Activated CD4-positive, alpha-beta T cell treated with anti-CD3 and anti-CD28 coated beads, Interleukin-10, Interleukin-2, amounts not matched to agents 100 ng/mL and 50 ng/mL, durations not matched to agents 16 hours and 8 hours (primary cell): ENCODE results near the gene KIAA1958.

Source experiments
- DNase-seq: peaks from one replicate; pipeline ENCODE4 v3.0.0-alpha.2; 2020

Gene KIAA1958

GRCh38 chr9:112615584-112616266 is 129.1 kb downstream of the KIAA1958 start:
- no peak for DNase-seq

GRCh38 chr9:112617371-112617770 is 130.7 kb downstream of the KIAA1958 start:
- no peak for DNase-seq

DNA sequence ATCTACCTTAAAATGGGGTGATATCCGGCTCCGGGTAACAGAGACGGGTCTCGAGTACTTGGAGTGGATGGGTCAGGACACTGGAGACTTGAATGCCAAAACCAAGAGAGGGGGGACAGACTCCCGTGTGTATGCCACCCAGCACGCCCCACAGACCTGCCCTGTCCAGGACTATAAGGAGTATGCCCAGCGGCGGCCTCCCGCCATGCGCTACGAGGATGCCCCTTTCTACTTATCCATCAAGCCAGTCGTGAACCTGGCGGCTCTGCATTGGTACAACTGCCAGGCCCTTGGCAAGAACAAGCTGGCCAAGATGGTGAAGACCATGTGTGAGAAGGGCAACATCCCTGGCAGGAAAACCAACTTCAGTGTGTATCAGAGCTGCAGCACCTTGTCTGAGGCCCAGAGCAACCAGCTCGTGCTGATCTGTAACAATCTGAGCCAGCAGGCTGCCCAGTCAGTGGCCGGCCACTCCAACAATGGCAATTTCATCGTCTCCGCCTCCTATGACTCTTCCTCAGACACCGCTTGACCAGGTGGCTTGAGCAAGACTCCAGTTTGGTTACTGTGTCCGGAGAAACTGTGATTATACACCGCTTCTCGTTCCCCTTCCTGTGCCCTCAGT is 131.9 kb downstream of the KIAA1958 start:
- no peak for DNase-seq

DNA sequence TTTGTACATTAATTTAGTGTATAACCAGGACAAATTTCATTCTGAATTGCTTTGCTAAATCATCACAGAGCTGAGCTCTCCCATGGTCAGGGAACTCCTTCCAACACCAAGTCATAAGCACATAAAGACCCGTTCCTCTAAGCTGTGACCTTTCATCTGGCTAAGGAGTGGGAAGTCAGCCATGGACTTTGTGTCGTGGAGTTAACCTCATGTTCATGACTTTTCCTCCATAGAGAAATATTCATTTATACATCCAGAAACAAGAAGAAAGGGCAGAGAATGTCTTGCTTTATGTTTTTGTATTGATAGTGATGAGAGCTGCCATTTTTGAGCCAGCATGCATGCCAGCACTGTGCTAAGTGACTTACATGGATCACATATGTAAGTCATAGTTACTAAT is 133.8 kb downstream of the KIAA1958 start:
- no peak for DNase-seq

DNA sequence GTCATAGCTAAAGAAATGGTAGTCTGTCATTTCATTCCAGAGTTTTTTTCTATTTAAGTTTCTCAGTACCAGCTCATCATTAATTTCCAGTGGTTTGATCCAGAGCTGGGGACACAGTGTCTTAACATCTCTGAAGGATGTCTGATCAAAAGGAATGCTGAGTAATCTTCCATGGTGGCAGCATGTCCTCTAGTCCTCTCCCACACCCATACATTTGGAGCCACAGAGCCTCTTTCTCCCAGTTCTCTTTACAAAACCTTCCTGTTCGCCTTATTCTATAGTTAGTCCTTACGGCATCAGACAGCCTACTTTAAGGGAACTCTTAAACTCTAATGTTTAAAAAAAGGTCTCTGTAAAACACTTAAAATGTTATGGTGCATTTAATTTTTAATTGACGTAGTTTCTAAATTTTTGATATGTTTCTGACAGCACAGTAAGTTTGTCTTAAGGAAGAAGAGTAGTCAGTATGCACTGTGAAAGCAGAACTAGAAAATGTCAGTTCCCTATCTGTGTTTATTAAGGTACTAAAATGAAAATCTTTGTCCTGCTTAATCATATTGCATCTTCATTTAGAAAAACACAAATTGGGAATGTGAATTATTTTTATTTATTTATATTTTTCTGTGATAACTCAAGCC is 134.5 kb downstream of the KIAA1958 start:
- no peak for DNase-seq

DNA sequence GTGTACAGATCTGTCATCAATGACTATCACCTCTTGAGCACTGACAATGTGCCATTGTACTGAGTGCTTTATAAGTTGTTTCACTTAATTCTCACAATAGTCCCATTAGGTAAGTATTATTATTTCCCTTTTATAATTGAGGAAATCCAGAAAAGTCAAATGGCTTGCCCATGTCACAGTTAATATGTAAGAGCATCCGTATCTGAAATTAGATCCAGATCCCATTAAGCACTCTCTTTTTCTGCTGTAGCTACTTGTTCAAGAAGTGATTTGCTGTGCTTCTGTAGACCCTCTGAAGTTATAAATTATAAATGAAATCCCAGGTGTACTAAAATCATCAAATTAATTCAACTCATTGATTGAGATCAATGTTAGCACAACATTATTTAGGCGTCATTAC is 136.6 kb downstream of the KIAA1958 start:
- DNase-seq = no peak

- DNase-seq = no peak
These were observed 138.4 kb downstream of the KIAA1958 start for GRCh38 chr9:112624711-112625707.

DNA sequence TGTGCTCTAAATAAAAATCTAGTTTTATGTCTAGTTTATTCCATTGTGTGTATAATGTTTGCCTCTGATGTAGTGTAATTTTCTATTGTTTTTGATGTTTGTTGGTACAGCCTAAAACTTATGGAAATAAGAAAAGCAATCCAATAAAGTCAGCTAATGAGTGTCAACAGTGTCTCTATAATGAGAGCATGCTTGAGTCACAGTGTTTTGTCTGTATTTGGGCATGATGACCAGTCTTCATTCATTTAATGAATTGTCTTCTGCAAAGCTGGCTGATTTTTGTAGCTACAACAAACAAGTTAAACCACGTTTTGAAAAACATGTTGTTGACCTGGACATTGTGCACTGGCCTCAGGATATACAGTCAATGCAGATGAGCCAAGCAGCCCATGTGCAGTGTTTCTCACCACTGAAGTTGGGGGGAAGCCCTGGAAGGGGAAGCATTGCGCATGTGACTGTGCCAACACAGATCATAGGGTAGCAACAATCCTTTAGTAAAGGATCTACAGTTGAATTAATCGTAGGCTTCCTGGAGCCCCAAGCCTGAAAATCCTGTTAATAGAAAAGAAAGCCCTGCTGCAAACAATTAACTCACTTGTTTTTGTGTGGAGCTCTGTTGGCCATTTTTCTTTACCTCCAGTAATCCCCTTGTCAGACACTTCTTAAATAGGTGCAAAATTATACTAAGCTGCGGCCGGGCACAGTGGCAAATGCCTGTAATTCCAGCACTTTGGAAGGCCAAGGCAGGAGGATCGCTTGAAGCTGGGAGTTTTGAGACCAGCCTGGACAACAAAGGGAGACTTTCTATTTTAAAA is 143.3 kb downstream of the KIAA1958 start:
- DNase-seq = no peak

GRCh38 chr9:112631313-112632070 is 144.9 kb downstream of the KIAA1958 start:
- DNase-seq = no peak

GRCh38 chr9:112640311-112640710 is 153.7 kb downstream of the KIAA1958 start:
- no peak for DNase-seq

GRCh38 chr9:112642126-112642525 is 155.5 kb downstream of the KIAA1958 start:
- DNase-seq = no peak

GRCh38 chr9:112647596-112647995 is 161.0 kb downstream of the KIAA1958 start:
- DNase-seq = no peak

DNA sequence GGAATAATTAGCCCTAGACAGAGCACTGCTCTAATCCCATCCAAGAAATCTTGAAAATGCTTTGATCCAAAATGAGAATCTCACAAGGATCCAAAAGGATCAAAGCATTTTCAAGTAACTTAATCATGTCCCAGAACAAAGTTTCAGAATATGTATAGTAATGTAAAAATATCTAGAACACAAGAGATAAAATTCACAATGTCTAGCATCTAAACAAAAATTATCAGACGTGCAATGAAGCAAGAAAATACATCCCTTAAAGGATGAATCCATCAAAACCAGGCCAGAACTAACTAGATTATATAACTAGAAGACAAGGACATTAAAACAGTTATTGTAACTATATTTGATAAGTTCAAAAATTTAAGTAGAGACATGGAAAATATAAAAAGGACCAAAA is 162.0 kb downstream of the KIAA1958 start:
- DNase-seq = no peak

DNA sequence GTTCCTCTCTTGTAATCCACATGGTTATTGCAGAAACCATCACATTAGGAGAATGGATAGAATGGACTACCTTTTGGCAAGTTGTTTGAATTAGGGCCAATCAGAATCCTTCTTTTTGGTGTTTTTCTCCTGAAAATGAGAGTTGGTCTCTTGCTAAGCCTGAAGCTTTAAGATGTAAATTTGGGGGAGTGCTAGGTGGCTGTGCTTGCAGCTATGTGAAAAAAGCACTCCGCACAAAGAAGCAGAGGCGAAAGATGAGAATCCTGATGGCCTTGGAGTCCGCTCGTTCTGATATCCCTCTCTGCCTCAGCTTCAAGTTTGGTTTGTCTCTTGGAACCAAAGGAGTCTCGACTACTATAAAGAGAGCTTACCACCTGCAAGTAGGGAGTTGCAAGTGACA is 167.7 kb downstream of the KIAA1958 start:
- DNase-seq = no peak

- no peak for DNase-seq
These were observed 169.0 kb downstream of the KIAA1958 start for GRCh38 chr9:112655668-112656067.

- DNase-seq = no peak
These were observed 173.3 kb downstream of the KIAA1958 start for GRCh38 chr9:112659906-112660305.

DNA sequence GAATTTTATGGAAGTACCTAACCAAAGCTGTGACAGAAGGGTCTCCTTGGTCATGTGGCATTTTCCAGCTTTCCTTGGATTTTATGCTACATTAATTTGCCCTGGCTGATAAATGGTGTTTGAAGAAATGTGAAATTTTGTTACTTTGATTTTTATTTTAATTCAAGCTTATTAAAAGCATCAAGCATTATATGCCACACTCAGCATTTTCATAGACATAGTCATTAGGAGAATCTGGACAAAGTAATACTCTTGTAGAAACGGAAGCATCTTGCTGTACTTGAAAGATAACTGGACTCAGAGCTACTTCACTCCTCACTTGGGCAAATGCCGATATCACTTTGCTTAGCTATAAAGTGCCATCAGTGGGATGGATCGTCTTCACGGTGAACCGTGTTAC is 177.1 kb downstream of the KIAA1958 start:
- DNase-seq = no peak

GRCh38 chr9:112664531-112664930 is 177.9 kb downstream of the KIAA1958 start:
- DNase-seq = no peak

- no peak for DNase-seq
These were observed 178.7 kb downstream of the KIAA1958 start for GRCh38 chr9:112665347-112665746.

GRCh38 chr9:112669326-112669725 is 182.7 kb downstream of the KIAA1958 start:
- DNase-seq = no peak

GRCh38 chr9:112670991-112671625 is 184.5 kb downstream of the KIAA1958 start:
- DNase-seq = no peak
